ENCODE measurements around the gene MYH9.
"Not testable (repeated sequence)": the region's sequence is repeated elsewhere in the genome, so short reads cannot be mapped to it uniquely, and the experiment has no call there.

DNA sequence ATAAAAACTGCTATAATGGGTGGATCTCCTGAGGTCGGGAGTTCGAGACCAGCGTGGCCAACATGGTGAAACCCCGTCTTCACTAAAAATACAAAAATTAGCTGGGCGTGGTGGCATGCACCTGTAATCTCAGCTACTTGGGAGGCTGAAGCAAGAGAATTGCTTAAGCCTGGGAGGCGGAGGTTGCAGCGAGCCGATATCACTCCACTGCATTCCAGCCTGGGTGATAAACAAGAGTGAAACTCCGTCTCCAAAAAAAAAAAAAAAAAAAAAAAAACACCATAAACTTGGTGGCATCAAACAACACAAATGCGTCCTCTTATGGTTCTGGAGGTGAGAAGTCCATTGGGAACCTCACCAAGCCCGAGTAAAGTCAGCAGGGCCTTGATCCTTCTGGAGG lies 40.2 kb upstream of the MYH9 start:
- TF ChIP-seq, protein P1, sequence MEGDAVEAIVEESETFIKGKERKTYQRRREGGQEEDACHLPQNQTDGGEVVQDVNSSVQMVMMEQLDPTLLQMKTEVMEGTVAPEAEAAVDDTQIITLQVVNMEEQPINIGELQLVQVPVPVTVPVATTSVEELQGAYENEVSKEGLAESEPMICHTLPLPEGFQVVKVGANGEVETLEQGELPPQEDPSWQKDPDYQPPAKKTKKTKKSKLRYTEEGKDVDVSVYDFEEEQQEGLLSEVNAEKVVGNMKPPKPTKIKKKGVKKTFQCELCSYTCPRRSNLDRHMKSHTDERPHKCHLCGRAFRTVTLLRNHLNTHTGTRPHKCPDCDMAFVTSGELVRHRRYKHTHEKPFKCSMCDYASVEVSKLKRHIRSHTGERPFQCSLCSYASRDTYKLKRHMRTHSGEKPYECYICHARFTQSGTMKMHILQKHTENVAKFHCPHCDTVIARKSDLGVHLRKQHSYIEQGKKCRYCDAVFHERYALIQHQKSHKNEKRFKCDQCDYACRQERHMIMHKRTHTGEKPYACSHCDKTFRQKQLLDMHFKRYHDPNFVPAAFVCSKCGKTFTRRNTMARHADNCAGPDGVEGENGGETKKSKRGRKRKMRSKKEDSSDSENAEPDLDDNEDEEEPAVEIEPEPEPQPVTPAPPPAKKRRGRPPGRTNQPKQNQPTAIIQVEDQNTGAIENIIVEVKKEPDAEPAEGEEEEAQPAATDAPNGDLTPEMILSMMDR (IDR thresholded peaks at IDR 0.05): not testable (repeated sequence)
- TF ChIP-seq POLR2A (IDR thresholded peaks at IDR 0.05): not testable (repeated sequence)
